Epithelial cell of prostate (primary cell): ENCODE results near the gene RSBN1L.
"Not testable (repeated sequence)": the region's sequence is repeated elsewhere in the genome, so short reads cannot be mapped to it uniquely, and the experiment has no call there.

ENCODE experiments used
- DNase-seq: peaks from one replicate; pipeline ENCODE4 v3.0.0-alpha.2; 2011; ENCODE audit warnings: low read depth, low spot score
- H3K27ac ChIP-seq: fragments of 450-650 bp; 2 replicates; pipeline ENCODE4 v1.5.1; 2017; ENCODE audit warnings: mild to moderate bottlenecking

The RSBN1L gene

GRCh38 chr7:77696057-77696642, at the start of gene RSBN1L:
RSBN1L (plus strand) TSS chr7:77696459; CDS start chr7:77696470, 11 bp downstream.
- peak within 1 kb of the TSS; percentile 73 for H3K27ac ChIP-seq
- peak; percentile 82 for DNase-seq

DNA sequence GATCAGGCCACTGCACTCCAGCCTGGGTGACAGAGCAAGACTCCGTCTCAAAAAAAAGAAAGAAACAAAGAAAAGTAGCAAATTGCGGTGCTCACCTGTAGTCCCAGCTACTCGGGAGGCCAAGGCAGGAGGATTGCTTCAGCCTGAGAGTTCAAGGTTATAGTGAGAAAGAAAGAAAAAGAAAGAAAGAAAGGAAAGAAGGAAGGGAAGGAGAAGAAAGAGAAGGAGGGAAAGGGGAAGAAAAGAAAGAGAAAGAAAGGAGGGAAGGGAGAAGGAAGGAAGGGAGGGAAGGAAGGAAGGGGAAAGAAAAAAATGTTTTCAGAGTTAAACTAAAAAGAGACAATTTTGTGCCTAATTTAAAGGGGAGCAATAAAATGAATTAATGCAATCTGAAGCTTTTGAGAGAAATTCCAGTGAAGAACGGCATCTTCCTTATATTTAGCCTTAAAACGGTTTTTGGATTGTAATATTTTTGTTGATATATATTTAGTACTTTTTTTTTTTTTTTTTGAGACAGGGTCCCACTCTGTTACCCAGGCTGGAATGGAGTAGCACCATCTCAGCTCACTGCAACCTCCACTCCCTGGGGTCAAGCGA, 47.4 kb upstream of the RSBN1L start:
- no peak for DNase-seq
- H3K27ac ChIP-seq: no peak overlapping the region

DNA sequence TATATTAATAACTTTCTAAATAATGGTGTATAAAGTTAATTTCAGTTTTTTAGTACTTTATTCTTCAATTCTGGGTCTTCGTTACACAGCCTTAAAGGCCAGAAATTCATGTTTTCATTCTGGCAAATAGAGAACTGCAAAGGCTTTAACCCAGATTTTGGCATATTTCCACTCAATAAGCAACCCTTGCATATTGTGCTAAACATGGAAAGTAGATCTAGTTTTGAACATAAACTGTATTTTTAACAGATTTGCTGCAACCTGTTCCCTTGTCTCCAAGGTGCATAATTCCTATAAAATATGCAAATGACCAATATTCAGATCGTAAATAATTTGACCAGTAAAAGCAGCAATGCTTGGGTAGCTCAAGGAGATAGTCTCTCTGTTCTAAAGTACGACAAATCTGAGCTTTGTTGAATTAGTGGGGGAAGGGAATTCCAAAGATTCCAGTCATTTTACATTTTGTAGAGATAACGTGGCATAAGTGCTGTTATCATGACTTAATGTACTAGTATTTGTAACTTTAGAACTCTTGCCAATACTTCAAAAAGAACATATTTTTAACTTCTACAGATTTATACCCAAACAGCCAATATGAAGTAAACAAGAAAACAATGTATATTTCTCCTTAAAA, 46.4 kb upstream of the RSBN1L start:
- no peak for DNase-seq
- H3K27ac ChIP-seq: no peak overlapping the region

GRCh38 chr7:77651575-77652162, 44.6 kb upstream of the RSBN1L start:
- H3K27ac ChIP-seq: no peak overlapping the region
- DNase-seq: no peak

DNA sequence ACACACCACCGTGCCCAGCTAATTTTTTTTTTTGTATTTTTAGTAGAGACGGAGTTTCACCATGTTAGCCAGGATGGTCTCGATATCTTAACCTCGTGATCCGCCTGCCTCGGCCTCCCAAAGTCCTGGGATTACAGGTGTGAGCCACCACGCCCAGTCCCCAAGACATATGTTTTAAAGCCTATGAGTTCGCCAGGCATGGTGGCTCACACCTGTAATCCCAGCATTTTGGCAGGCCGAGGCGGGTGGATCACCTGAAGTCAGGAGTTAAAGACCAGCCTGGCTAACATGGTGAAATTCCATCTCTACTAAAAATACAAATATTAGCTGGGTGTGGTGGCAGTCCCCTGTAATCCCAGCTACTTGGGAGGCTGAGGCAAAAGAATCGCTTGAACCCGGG, 43.4 kb upstream of the RSBN1L start:
- H3K27ac ChIP-seq, DNase-seq: not testable (repeated sequence)

- DNase-seq: no peak
Measured at GRCh38 chr7:77653572-77653971, 42.7 kb upstream of the RSBN1L start.

DNA sequence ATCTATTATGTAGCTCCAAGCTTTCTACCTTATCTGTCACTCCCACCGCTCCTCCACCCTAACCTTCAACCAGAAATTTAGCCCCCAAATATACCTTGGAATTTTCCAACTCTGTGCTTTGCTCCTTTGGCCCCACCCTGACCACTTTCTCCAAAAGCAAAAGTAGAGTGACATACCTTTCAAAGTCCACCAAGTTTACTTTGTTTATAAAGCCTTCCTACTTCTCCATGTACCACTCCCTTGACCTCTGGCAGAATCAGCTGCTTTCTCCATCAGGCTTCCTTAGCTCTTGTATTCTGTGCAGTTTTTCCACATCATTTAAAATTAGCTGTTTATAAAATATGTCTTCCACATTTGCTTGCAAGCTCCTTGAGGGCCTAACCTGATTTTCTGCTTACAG, 40.9 kb upstream of the RSBN1L start:
- DNase-seq: no peak

More at GRCh38 chr7:77653572-77653971, 42.7 kb upstream of the RSBN1L start:
- no peak overlapping the region for H3K27ac ChIP-seq

GRCh38 chr7:77655836-77656455, 40.3 kb upstream of the RSBN1L start:
- DNase-seq: no peak
- H3K27ac ChIP-seq: no peak overlapping the region

More for the DNA sequence above, 40.9 kb upstream of the RSBN1L start:
- H3K27ac ChIP-seq: no peak overlapping the region

DNA sequence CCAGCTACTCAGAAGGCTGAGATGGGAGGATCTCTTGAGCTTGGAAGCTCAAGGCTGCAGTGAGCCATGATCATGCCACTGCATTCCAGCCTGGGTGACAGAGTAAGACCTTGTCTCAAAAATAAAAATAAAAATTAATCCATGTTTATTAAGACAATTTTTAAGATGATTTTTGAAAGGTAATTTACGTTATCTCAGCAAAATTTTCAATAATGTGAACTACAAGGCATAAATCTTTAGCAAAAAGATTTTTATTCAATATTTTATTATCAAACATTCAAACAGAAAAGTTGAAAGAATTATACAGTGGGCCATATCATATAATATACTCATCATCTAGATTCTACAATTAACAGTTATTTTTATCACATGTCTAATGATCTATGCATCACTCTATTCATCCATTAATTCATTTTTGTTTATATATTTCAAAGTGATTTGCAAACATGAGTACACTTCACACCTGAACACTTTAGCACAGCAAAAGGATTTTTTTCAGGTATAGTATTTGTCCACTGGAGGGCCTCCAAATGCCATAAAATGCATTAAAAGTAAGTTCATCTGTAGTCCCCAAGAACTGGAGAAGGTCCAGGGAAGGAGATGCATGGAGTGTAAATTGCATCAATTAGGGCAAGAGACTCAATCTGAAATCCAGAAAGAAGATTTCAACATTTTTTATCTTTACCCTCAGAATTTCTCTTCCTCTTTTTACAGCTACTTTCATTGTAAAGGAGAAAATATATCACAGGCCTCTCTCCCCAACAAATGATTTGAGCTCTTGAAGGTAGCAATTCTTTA, 38.6 kb upstream of the RSBN1L start:
- no peak for DNase-seq

GRCh38 chr7:77658928-77659327, 37.3 kb upstream of the RSBN1L start:
- no peak for DNase-seq
- H3K27ac ChIP-seq: no peak overlapping the region

More for the DNA sequence above, 38.6 kb upstream of the RSBN1L start:
- no peak overlapping the region for H3K27ac ChIP-seq

GRCh38 chr7:77661816-77662215, 34.4 kb upstream of the RSBN1L start:
- H3K27ac ChIP-seq: peak overlapping the region; percentile 14
- no peak for DNase-seq

- no peak for DNase-seq
- peak overlapping the region; percentile 14 for H3K27ac ChIP-seq
Measured at GRCh38 chr7:77662869-77663268, 33.4 kb upstream of the RSBN1L start.

- peak overlapping the region; percentile 69 for H3K27ac ChIP-seq
- DNase-seq: no peak
Measured at GRCh38 chr7:77664715-77665114, 31.5 kb upstream of the RSBN1L start.

GRCh38 chr7:77665161-77665560, 31.1 kb upstream of the RSBN1L start:
- DNase-seq: peak; percentile 83
- peak overlapping the region; percentile 69 for H3K27ac ChIP-seq

GRCh38 chr7:77667459-77668086, 28.7 kb upstream of the RSBN1L start:
- no peak overlapping the region for H3K27ac ChIP-seq
- DNase-seq: no peak

GRCh38 chr7:77674878-77675277, 21.4 kb upstream of the RSBN1L start:
- H3K27ac ChIP-seq: peak overlapping the region; percentile 57
- DNase-seq: peak; percentile 79

DNA sequence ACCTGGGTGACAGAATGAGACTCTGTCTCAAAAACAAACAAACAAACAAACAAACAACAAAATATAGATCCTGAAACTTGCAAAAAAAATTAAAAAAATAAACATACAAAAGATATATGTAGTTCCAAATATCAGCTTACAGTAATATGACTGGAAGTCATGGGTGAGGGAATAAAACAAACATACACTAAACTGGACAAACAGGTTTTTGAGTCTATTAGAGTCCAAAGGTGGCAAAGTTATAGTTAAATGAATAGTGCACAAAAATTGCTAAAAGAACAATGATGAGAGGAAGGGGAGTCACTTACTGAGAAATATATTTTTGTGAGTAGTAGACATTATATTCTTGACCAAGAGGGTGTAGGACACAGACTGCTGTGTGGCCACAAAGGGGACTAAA, 16.7 kb upstream of the RSBN1L start:
- DNase-seq: no peak
- peak overlapping the region; percentile 43 for H3K27ac ChIP-seq

- H3K27ac ChIP-seq: peak overlapping the region; percentile 43
- no peak for DNase-seq
Measured at GRCh38 chr7:77680266-77680665, 16.0 kb upstream of the RSBN1L start.

GRCh38 chr7:77684030-77684429, 12.2 kb upstream of the RSBN1L start:
- H3K27ac ChIP-seq: peak overlapping the region; percentile 80
- DNase-seq: no peak

GRCh38 chr7:77685233-77685632, 11.0 kb upstream of the RSBN1L start:
- peak overlapping the region; percentile 80 for H3K27ac ChIP-seq

More at GRCh38 chr7:77685233-77685632, 11.0 kb upstream of the RSBN1L start:
- peak; percentile 68 for DNase-seq
